Astrocyte (in vitro differentiated cells and primary cell): ENCODE measurements around the gene NPDC1.

Experiments
- EZH2 ChIP-seq: IDR thresholded peaks from 2 replicates; pipeline ENCODE4 v1.6.1; 2012; ENCODE audit warnings: mild to moderate bottlenecking, low read length, inconsistent platforms; ENCODE audit not compliant: insufficient read depth
- TF ChIP-seq, protein P1 (sequence below): IDR thresholded peaks from 2 replicates; pipeline ENCODE4 v1.5.1; 2011; ENCODE audit warnings: low read depth, mild to moderate bottlenecking, inconsistent platforms, low read length, moderate library complexity; ENCODE audit not compliant: insufficient read depth

GRCh38 chr9:137058521-137059234, 12.7 kb upstream of the NPDC1 start:
- TF ChIP-seq, protein P1, sequence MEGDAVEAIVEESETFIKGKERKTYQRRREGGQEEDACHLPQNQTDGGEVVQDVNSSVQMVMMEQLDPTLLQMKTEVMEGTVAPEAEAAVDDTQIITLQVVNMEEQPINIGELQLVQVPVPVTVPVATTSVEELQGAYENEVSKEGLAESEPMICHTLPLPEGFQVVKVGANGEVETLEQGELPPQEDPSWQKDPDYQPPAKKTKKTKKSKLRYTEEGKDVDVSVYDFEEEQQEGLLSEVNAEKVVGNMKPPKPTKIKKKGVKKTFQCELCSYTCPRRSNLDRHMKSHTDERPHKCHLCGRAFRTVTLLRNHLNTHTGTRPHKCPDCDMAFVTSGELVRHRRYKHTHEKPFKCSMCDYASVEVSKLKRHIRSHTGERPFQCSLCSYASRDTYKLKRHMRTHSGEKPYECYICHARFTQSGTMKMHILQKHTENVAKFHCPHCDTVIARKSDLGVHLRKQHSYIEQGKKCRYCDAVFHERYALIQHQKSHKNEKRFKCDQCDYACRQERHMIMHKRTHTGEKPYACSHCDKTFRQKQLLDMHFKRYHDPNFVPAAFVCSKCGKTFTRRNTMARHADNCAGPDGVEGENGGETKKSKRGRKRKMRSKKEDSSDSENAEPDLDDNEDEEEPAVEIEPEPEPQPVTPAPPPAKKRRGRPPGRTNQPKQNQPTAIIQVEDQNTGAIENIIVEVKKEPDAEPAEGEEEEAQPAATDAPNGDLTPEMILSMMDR = no peak
- TF ChIP-seq EZH2 = no peak
